ENCODE data around the gene COPRS.
A peak's percentile ranks its signal among the peaks of the same experiment; 100 is the strongest.
"Not testable (repeated sequence)": the region's sequence is repeated elsewhere in the genome, so short reads cannot be mapped to it uniquely, and the experiment has no call there.

COPRS gene

GRCh38 chr17:31815212-31815730 lies 43.8 kb downstream of the COPRS start:
- in situ Hi-C loops (cut with HindIII; ENCODE audit: low pct_unique_long_range_greater_than_20kb, low sequenced_read_pairs): no loop called here
- TF ChIP-seq JUND (IDR thresholded peaks at IDR 0.05; ENCODE audit: low read depth): no peak
- DNase-seq (ENCODE audit: low read depth in 1 of 2, low spot score in 1 of 2): no peak

- TF ChIP-seq JUND (IDR thresholded peaks at IDR 0.05; ENCODE audit: low read depth): no peak
- peak in 1 of 2 experiments; percentile 61 for DNase-seq (ENCODE audit: low read depth in 1 of 2, low spot score in 1 of 2)
- in situ Hi-C loops (cut with HindIII; ENCODE audit: low pct_unique_long_range_greater_than_20kb, low sequenced_read_pairs): no loop called here
Measured at GRCh38 chr17:31811101-31811500, 47.9 kb downstream of the COPRS start.

GRCh38 chr17:31809876-31810275 lies 49.2 kb downstream of the COPRS start:
- in situ Hi-C loops (cut with HindIII; ENCODE audit: low pct_unique_long_range_greater_than_20kb, low sequenced_read_pairs): not testable (repeated sequence)

GRCh38 chr17:31808521-31809050 lies 50.5 kb downstream of the COPRS start:
- DNase-seq (ENCODE audit: low read depth in 1 of 2, low spot score in 1 of 2): no peak
- in situ Hi-C loops (cut with HindIII; ENCODE audit: low pct_unique_long_range_greater_than_20kb, low sequenced_read_pairs): no loop called here
- TF ChIP-seq JUND (IDR thresholded peaks at IDR 0.05; ENCODE audit: low read depth): no peak

More at GRCh38 chr17:31809876-31810275, 49.2 kb downstream of the COPRS start:
- not testable (repeated sequence) for DNase-seq (ENCODE audit: low read depth in 1 of 2, low spot score in 1 of 2)

GRCh38 chr17:31807846-31808245 lies 51.2 kb downstream of the COPRS start:
- TF ChIP-seq JUND (IDR thresholded peaks at IDR 0.05; ENCODE audit: low read depth): no peak
- in situ Hi-C loops (cut with HindIII; ENCODE audit: low pct_unique_long_range_greater_than_20kb, low sequenced_read_pairs): no loop called here
- no peak for DNase-seq (ENCODE audit: low read depth in 1 of 2, low spot score in 1 of 2)

- no peak for TF ChIP-seq JUND (IDR thresholded peaks at IDR 0.05; ENCODE audit: low read depth)
- DNase-seq (ENCODE audit: low read depth in 1 of 2, low spot score in 1 of 2): no peak
- in situ Hi-C loops (cut with HindIII; ENCODE audit: low pct_unique_long_range_greater_than_20kb, low sequenced_read_pairs): no loop called here
Measured at GRCh38 chr17:31806921-31807320, 52.1 kb downstream of the COPRS start.

- peak; percentile 40 to 60 for DNase-seq (ENCODE audit: low read depth in 1 of 2, low spot score in 1 of 2)
- in situ Hi-C loops (cut with HindIII; ENCODE audit: low pct_unique_long_range_greater_than_20kb, low sequenced_read_pairs): no loop called here
- no peak for TF ChIP-seq JUND (IDR thresholded peaks at IDR 0.05; ENCODE audit: low read depth)
Measured at GRCh38 chr17:31803494-31804213, 55.4 kb downstream of the COPRS start.

GRCh38 chr17:31802502-31802901 lies 56.5 kb downstream of the COPRS start:
- in situ Hi-C loops (cut with HindIII; ENCODE audit: low pct_unique_long_range_greater_than_20kb, low sequenced_read_pairs): no loop called here

More at GRCh38 chr17:31802502-31802901, 56.5 kb downstream of the COPRS start:
- no peak for TF ChIP-seq JUND (IDR thresholded peaks at IDR 0.05; ENCODE audit: low read depth)
- peak in 1 of 2 experiments; percentile 57 for DNase-seq (ENCODE audit: low read depth in 1 of 2, low spot score in 1 of 2)
